ENCODE results near the gene MFAP2.
"Not testable (repeated sequence)": the region's sequence is repeated elsewhere in the genome, so short reads cannot be mapped to it uniquely, and the experiment has no call there.

Gene MFAP2

GRCh38 chr1:16970132-16970910, 10.1 kb downstream of the MFAP2 start:
- Histone ChIP-seq H3K36me3 (replicated peaks) (0 out of 2 replicates have a peak, but pooled peaks cover 2% of the 10 kb centered on the region), H3K9me3 (no peaks in the 10 kb centered on the region), H3K4me3 (no peak overlapping the region), H3K4me1 (no peaks in the 10 kb centered on the region), H3K27me3 (ENCODE audit: low read depth) (no peaks in the 10 kb centered on the region)
- in situ Hi-C loops (cut with MboI; ENCODE audit: low sequenced_read_pairs) = no loop called here
- DNase-seq (ENCODE audit: low spot score in 2 of 2) = no peak

GRCh38 chr1:16969651-16970050, 10.8 kb downstream of the MFAP2 start:
- no peak overlapping the region for H3K4me3 ChIP-seq
- H3K9me3 ChIP-seq = no peaks in the 10 kb centered on the region
- H3K27me3 ChIP-seq (ENCODE audit: low read depth) = no peaks in the 10 kb centered on the region
- H3K4me1 ChIP-seq = no peaks in the 10 kb centered on the region
- 0 out of 2 replicates have a peak, but pooled peaks cover 2% of the 10 kb centered on the region for H3K36me3 ChIP-seq (replicated peaks)
- in situ Hi-C loops (cut with MboI; ENCODE audit: low sequenced_read_pairs) = no loop called here
- DNase-seq (ENCODE audit: low spot score in 2 of 2) = no peak

- H3K4me1 ChIP-seq = no peaks in the 10 kb centered on the region
- 0 out of 2 replicates have a peak, but pooled peaks cover 2% of the 10 kb centered on the region for H3K36me3 ChIP-seq (replicated peaks)
- no peak overlapping the region for H3K4me3 ChIP-seq
- H3K27me3 ChIP-seq (ENCODE audit: low read depth) = no peaks in the 10 kb centered on the region
- DNase-seq (ENCODE audit: low spot score in 2 of 2) = no peak
- no peaks in the 10 kb centered on the region for H3K9me3 ChIP-seq
- in situ Hi-C loops (cut with MboI; ENCODE audit: low sequenced_read_pairs) = no loop called here
These were observed 11.3 kb downstream of the MFAP2 start for GRCh38 chr1:16969057-16969611.

DNA sequence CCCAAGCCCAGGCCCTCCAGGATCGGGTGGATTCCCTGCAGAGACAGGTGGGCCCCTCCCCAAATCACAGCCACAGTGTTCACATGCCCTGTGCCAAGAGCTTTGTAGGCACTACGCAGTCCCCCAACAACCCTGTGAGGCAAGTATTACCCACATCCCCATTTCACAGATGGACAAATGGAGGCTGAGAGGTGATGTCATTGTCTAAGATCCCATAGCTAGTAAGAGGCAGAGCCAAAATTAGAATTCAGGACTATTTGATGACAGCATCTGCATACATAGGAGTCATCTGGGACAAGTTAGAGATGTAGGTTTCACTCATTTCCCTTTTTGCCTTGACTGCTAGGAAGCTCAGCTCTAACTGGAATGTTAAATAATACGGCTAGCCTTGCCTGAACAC, 12.0 kb downstream of the MFAP2 start:
- in situ Hi-C loops (cut with MboI; ENCODE audit: low sequenced_read_pairs) = no loop called here
- 0 out of 2 replicates have a peak, but pooled peaks cover 2% of the 10 kb centered on the region for H3K36me3 ChIP-seq (replicated peaks)
- no peaks in the 10 kb centered on the region for H3K27me3 ChIP-seq (ENCODE audit: low read depth)
- H3K4me1 ChIP-seq = no peaks in the 10 kb centered on the region
- DNase-seq (ENCODE audit: low spot score in 2 of 2) = no peak
- no peaks in the 10 kb centered on the region for H3K9me3 ChIP-seq
- no peak overlapping the region for H3K4me3 ChIP-seq

- no peak overlapping the region for H3K4me3 ChIP-seq
- in situ Hi-C loops (cut with MboI; ENCODE audit: low sequenced_read_pairs) = no loop called here
- H3K9me3 ChIP-seq = no peaks in the 10 kb centered on the region
- H3K4me1 ChIP-seq = no peaks in the 10 kb centered on the region
- 0 out of 2 replicates have a peak, but pooled peaks cover 2% of the 10 kb centered on the region for H3K36me3 ChIP-seq (replicated peaks)
- no peak for DNase-seq (ENCODE audit: low spot score in 2 of 2)
- H3K27me3 ChIP-seq (ENCODE audit: low read depth) = no peaks in the 10 kb centered on the region
These were observed 12.5 kb downstream of the MFAP2 start for GRCh38 chr1:16967962-16968361.

DNA sequence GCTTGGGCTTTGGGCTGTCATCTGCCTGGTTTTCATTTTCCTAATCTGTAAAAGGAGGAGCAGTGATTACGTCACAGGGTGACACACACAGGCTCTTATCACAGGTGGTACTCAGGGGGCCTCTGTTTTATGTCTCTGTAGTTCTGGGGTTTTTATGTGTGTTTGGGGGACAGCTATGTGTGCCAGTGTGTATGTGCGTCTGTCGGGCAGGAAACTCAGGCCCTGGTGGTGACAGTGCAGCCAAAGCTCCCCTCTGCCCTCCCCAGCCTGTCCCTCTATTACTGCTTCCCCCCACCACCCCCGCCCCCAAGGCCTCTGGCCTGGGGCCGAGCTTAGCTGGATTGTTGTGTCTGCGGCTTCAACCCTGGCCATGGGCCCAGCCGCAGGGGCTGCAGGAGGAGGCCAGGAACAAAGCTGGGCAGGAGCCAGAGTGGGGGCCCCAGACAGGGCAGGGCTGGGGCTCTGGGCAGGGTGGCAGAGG, 13.3 kb downstream of the MFAP2 start:
- Histone ChIP-seq H3K36me3 (replicated peaks) (0 out of 2 replicates have a peak, but pooled peaks cover 2% of the 10 kb centered on the region), H3K4me1 (no peaks in the 10 kb centered on the region)
- in situ Hi-C loops (cut with MboI; ENCODE audit: low sequenced_read_pairs) = no loop called here

GRCh38 chr1:16966282-16966681, 14.1 kb downstream of the MFAP2 start:
- no peak for DNase-seq (ENCODE audit: low spot score in 2 of 2)
- in situ Hi-C loops (cut with MboI; ENCODE audit: low sequenced_read_pairs) = no loop called here
- H3K36me3 ChIP-seq (replicated peaks) = 0 out of 2 replicates have a peak, but pooled peaks cover 2% of the 10 kb centered on the region
- H3K27me3 ChIP-seq (ENCODE audit: low read depth) = no peaks in the 10 kb centered on the region
- H3K4me3 ChIP-seq = no peak overlapping the region
- H3K9me3 ChIP-seq = no peaks in the 10 kb centered on the region
- H3K4me1 ChIP-seq = no peaks in the 10 kb centered on the region

More for the DNA sequence above, 13.3 kb downstream of the MFAP2 start:
- DNase-seq (ENCODE audit: low spot score in 2 of 2) = no peak
- Histone ChIP-seq H3K4me3 (no peak overlapping the region), H3K9me3 (no peaks in the 10 kb centered on the region), H3K27me3 (ENCODE audit: low read depth) (no peaks in the 10 kb centered on the region)

DNA sequence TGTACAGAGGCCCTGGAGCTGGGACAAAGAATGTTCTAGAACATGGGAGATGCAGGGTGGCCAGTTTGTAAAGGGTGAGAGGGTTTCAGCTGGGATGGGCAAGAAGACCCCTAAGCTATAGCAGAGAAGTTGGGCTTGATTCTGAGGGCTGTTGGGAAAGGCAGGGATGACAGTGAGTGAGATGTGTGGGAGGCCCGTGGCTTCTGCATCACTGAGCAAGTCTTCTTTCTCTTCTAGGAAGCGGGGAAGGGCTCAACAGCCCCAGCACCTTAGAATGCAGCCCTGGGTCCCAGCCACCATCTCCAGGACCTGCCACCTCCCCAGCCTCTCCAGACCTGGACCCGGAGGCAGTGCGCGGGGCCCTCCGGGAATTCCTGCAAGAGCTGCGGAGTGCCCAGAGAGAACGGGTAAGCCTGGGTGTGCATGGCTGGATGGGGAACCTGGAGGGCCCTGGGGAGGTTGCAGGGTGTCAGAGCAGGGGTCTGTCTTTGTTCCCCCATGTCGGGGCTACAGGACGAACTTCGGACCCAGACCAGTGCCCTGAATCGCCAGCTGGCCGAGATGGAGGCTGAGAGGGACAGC, 14.8 kb downstream of the MFAP2 start:
- in situ Hi-C loops (cut with MboI; ENCODE audit: low sequenced_read_pairs) = no loop called here
- Histone ChIP-seq H3K27me3 (ENCODE audit: low read depth) (no peaks in the 10 kb centered on the region), H3K4me3 (no peak overlapping the region), H3K4me1 (no peaks in the 10 kb centered on the region), H3K36me3 (replicated peaks) (0 out of 2 replicates have a peak, but pooled peaks cover 2% of the 10 kb centered on the region), H3K9me3 (no peaks in the 10 kb centered on the region)
- DNase-seq (ENCODE audit: low spot score in 2 of 2) = no peak

GRCh38 chr1:16964169-16964568, 16.3 kb downstream of the MFAP2 start:
- DNase-seq (ENCODE audit: low spot score in 2 of 2); H3K4me1 ChIP-seq; H3K36me3 ChIP-seq (replicated peaks); H3K9me3 ChIP-seq; H3K4me3 ChIP-seq; in situ Hi-C loops (cut with MboI; ENCODE audit: low sequenced_read_pairs); H3K27me3 ChIP-seq (ENCODE audit: low read depth): not testable (repeated sequence)

DNA sequence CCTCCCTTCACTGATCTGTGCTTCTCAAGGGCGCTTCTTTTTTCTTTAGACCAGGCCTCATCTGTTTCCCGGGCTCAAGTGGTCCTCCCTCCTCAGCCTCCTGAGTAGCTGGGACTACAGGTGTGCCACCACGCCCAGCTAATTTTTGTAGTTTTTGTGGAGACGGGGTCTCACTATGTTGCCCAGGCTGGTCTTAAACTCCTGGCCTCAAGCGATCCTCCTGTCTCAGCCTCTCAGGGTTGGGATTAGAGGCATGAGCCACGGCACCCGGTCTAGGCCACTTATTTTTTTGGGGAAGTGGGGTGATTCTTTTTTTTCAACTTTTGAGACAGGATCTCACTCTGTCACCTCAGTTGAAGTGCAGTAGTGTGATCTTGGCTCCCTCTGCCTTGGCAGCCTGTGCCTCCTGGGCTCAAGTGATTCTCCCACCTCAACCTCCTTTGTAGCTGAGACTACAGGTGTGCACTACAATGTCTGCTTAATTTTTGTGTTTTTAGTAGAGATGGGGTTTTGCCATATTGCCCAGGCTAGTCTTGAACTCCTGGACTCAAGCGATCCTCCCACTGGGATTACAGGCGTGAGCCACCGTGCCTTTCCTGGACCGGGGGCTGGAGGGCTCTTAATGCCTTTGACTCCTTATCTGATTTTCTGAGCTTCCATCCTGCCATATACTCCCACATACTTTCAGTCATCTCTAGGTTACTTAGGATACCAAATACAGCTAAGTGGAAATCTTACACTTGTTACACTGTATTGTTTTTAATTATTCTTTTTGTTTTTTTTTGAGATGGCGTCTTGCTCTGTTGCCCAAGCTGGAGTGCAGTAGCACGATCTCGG, 18.9 kb downstream of the MFAP2 start:
- in situ Hi-C loops (cut with MboI; ENCODE audit: low sequenced_read_pairs) = no loop called here
- no peak for DNase-seq (ENCODE audit: low spot score in 2 of 2)

DNA sequence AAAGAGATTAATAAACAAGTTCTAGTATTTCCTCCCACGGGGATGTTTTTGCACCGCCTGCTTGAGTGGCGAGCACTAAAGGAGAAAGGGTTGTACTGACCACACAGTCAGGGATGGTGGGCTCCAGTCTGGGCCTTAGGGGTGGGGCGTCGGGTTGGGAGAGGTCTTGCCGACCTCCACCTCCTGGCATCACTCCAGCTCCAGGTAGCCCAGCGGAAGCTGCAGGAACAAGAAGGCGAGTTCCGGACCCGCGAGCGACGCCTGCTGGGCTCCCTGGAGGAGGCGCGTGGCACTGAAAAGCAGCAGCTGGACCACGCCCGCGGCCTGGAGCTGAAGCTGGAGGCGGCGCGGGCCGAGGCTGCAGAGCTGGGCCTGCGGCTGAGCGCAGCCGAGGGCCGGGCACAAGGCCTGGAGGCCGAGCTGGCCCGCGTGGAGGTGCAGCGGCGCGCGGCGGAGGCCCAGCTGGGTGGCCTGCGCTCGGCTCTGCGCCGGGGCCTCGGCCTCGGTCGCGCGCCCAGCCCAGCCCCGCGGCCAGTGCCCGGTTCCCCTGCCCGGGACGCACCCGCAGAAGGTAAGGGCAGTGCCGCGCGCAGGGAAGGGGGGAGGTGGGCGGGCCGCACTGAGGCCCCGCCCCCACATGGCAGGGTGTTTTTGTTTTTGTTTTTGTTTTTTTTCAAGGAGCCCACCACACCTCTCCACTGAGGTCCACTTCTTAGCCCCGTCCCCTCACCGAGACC, 19.7 kb downstream of the MFAP2 start:
- Histone ChIP-seq H3K36me3 (replicated peaks) (peaks cover 4% of the 10 kb centered on the region; the same call in 1 of the 2 replicates), H3K4me1 (no peaks in the 10 kb centered on the region), H3K4me3 (no peak overlapping the region), H3K9me3 (no peaks in the 10 kb centered on the region), H3K27me3 (ENCODE audit: low read depth) (no peaks in the 10 kb centered on the region)
- in situ Hi-C loops (cut with MboI; ENCODE audit: low sequenced_read_pairs) = no loop called here
- DNase-seq (ENCODE audit: low spot score in 2 of 2) = peak in 1 of 2 experiments; percentile 7

More for the DNA sequence above, 18.9 kb downstream of the MFAP2 start:
- Histone ChIP-seq H3K9me3 (no peaks in the 10 kb centered on the region), H3K36me3 (replicated peaks) (0 out of 2 replicates have a peak, but pooled peaks cover 4% of the 10 kb centered on the region), H3K4me1 (no peaks in the 10 kb centered on the region), H3K4me3 (no peak overlapping the region), H3K27me3 (ENCODE audit: low read depth) (no peaks in the 10 kb centered on the region)

DNA sequence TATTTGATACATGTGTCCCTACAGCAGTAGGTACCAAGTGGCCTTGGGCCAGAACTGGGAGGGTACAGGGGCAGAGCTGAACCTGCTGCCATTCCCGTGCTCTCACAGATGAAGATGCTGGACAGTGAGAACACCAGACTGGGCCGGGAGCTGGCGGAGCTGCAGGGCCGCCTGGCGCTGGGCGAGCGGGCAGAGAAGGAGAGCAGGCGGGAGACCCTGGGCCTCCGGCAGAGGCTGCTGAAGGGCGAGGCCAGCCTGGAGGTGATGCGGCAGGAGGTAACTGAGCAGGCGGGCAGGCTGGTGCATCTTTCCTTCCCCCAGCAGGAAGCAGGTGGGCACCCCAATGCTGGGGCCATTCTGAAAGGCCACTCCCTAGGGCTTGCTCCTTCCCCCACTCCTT, 21.9 kb downstream of the MFAP2 start:
- DNase-seq (ENCODE audit: low spot score in 2 of 2) = no peak
- no peaks in the 10 kb centered on the region for H3K9me3 ChIP-seq
- no peak overlapping the region for H3K4me3 ChIP-seq
- no peaks in the 10 kb centered on the region for H3K4me1 ChIP-seq
- in situ Hi-C loops (cut with MboI; ENCODE audit: low sequenced_read_pairs) = loop anchor here (5.0 to 10.0 kb wide), 2 partner anchors 94 to 276 kb away; partner anchors contain the start of gene SDHB
- no peaks in the 10 kb centered on the region for H3K27me3 ChIP-seq (ENCODE audit: low read depth)
- peaks cover 4% of the 10 kb centered on the region; the same call in 1 of the 2 replicates for H3K36me3 ChIP-seq (replicated peaks)
